Uterus (tissue), 4 donors: Measurements from ENCODE around the gene EYA4. TPM values are rescaled to one million over a fixed set of nuclear protein-coding genes. Genes with fewer than 3 reads are reported as not detected.

Experiments
- DNase-seq, 2 donors: peaks; one replicate each; pipeline ENCODE4 v3.0.0-alpha.2; 2019 to 2020
- H3K27ac ChIP-seq, 2 donors: fragments of 200-600 bp; sonication (generic); 1 replicate in 1 of 2; 2 replicates in 1 of 2; pipeline ENCODE4 v1.5.1; 2016 to 2018
- H3K27me3 ChIP-seq, 2 donors: fragments of 200-600 bp; sonication (generic); one replicate each; pipeline ENCODE4 v1.5.1; 2018 to 2019; ENCODE audit warnings: control low read depth in 1 of 2
- H3K36me3 ChIP-seq, 2 donors: fragments of 200-600 bp; sonication (generic); one replicate each; pipeline ENCODE4 v1.5.1; 2019; ENCODE audit warnings: control low read depth in 1 of 2
- H3K4me1 ChIP-seq, 2 donors: fragments of 200-600 bp; sonication (generic); one replicate each; pipeline ENCODE4 v1.5.1; 2018 to 2019; ENCODE audit warnings: control low read depth in 1 of 2
- H3K4me3 ChIP-seq, 2 donors: fragments of 200-600 bp; sonication (generic); 1 replicate in 1 of 2; 2 replicates in 1 of 2; pipeline ENCODE4 v1.5.1; 2018 to 2019; ENCODE audit warnings: mild to moderate bottlenecking in 1 of 2
- H3K9me3 ChIP-seq, 2 donors: fragments of 200-600 bp; sonication (generic); one replicate each; pipeline ENCODE4 v1.5.1; 2019; ENCODE audit warnings: control low read depth in 1 of 2
- CTCF ChIP-seq, 4 experiments: fragments of 200-600 bp in 2 of 4; fragments of 450-650 bp in 2 of 4; sonication (generic) in 2 of 4; IDR thresholded peaks; one replicate each; pipeline ENCODE4 v1.5.1; 2016 to 2019; ENCODE audit warnings: antibody characterized with exemption in 4 of 4, mild to moderate bottlenecking in 2 of 4, moderate library complexity in 1 of 4
- POLR2A ChIP-seq, 2 donors: fragments of 450-650 bp; IDR thresholded peaks; one replicate each; pipeline ENCODE4 v1.6.1; 2016; ENCODE audit warnings: antibody characterized with exemption in 2 of 2, mild to moderate bottlenecking in 1 of 2, moderate library complexity in 1 of 2
- intact Hi-C: fragments of 100-400 bp; cut with DNase I; formaldehyde crosslinking; loops from one replicate; pipeline ENCODE4 v1.15.1; 2023; ENCODE audit warnings: low total_unique reads
- total RNA-seq, 4 donors: library from RNA; depleted of rRNA in 3 of 4; stranded (reverse); fragments of >200 nt in 3 of 4; gene quantifications; one replicate each; pipeline versions ENCODE4 v1.1.0 to v1.2.4, GENCODE V29; 2014 to 2023
- donor health status: DM: yes; HTN: yes; CAD: no.

Gene EYA4
- total RNA-seq, 4 donors from 2014 or later, result 2.0 to 8.8 (median 8.4) TPM; not detected in 1

- Histone ChIP-seq H3K4me3 (no peak overlapping the region), H3K27me3 (no peaks in the 10 kb centered on the region), H3K27ac (peak overlapping the region in 1 of 2 donors; percentile 40), H3K36me3 (no peaks in the 10 kb centered on the region), H3K4me1 (peaks cover 0 to 10% of the 10 kb centered on the region in 2 donors), H3K9me3 (no peaks in the 10 kb centered on the region)
- DNase-seq, result no peak
- intact Hi-C loops, result no loop called here
- no peak for TF ChIP-seq CTCF (IDR thresholded peaks at IDR 0.05)
- TF ChIP-seq POLR2A (IDR thresholded peaks at IDR 0.05), result no peak
Measured at GRCh38 chr6:133503336-133503729, 262.2 kb downstream of the EYA4 start.

GRCh38 chr6:133504158-133504557, 263.0 kb downstream of the EYA4 start:
- intact Hi-C loops, result no loop called here
- TF ChIP-seq CTCF (IDR thresholded peaks at IDR 0.05) (no peak), POLR2A (IDR thresholded peaks at IDR 0.05) (no peak)
- Histone ChIP-seq H3K36me3 (no peaks in the 10 kb centered on the region), H3K27ac (no peak overlapping the region), H3K4me3 (no peak overlapping the region), H3K4me1 (peaks cover 0 to 10% of the 10 kb centered on the region in 2 donors), H3K27me3 (no peaks in the 10 kb centered on the region), H3K9me3 (no peaks in the 10 kb centered on the region)
- DNase-seq, result no peak

GRCh38 chr6:133504761-133505160, 263.6 kb downstream of the EYA4 start:
- Histone ChIP-seq H3K4me3 (no peak overlapping the region), H3K27me3 (no peaks in the 10 kb centered on the region), H3K36me3 (no peaks in the 10 kb centered on the region), H3K9me3 (no peaks in the 10 kb centered on the region), H3K4me1 (peaks cover 0 to 10% of the 10 kb centered on the region in 2 donors), H3K27ac (no peak overlapping the region)
- intact Hi-C loops, result no loop called here
- no peak for DNase-seq
- TF ChIP-seq POLR2A (IDR thresholded peaks at IDR 0.05), result no peak
- no peak for TF ChIP-seq CTCF (IDR thresholded peaks at IDR 0.05)

GRCh38 chr6:133505681-133506080, 264.5 kb downstream of the EYA4 start:
- Histone ChIP-seq H3K27ac (no peak overlapping the region), H3K27me3 (no peaks in the 10 kb centered on the region), H3K4me3 (no peak overlapping the region), H3K9me3 (no peaks in the 10 kb centered on the region), H3K4me1 (peaks cover 0 to 10% of the 10 kb centered on the region in 2 donors), H3K36me3 (no peaks in the 10 kb centered on the region)
- no peak for DNase-seq
- intact Hi-C loops, result no loop called here
- TF ChIP-seq POLR2A (IDR thresholded peaks at IDR 0.05) (no peak), CTCF (IDR thresholded peaks at IDR 0.05) (no peak)

- no peak overlapping the region for H3K4me3 ChIP-seq
- H3K27me3 ChIP-seq, result no peaks in the 10 kb centered on the region
- H3K4me1 ChIP-seq, result no peaks in the 10 kb centered on the region
- TF ChIP-seq POLR2A (IDR thresholded peaks at IDR 0.05) (no peak), CTCF (IDR thresholded peaks at IDR 0.05) (peak; percentile 33 to 55 (median 44))
- peak; percentile 23 to 24 for DNase-seq
- intact Hi-C loops, result no loop called here
- no peaks in the 10 kb centered on the region for H3K36me3 ChIP-seq
- H3K27ac ChIP-seq, result no peak overlapping the region
- no peaks in the 10 kb centered on the region for H3K9me3 ChIP-seq
Measured at GRCh38 chr6:133512410-133513016, 271.4 kb downstream of the EYA4 start.
